Measurements from ENCODE around the gene ACSL3. TPM values are rescaled to one million over a fixed set of nuclear protein-coding genes. Genes with fewer than 3 reads are reported as not detected.

The ACSL3 gene
- total and polyA plus RNA-seq, 2 donors (not counting 1 experiment from before 2014, with no cell fraction given), result 6.7 to 46.0 TPM

DNA sequence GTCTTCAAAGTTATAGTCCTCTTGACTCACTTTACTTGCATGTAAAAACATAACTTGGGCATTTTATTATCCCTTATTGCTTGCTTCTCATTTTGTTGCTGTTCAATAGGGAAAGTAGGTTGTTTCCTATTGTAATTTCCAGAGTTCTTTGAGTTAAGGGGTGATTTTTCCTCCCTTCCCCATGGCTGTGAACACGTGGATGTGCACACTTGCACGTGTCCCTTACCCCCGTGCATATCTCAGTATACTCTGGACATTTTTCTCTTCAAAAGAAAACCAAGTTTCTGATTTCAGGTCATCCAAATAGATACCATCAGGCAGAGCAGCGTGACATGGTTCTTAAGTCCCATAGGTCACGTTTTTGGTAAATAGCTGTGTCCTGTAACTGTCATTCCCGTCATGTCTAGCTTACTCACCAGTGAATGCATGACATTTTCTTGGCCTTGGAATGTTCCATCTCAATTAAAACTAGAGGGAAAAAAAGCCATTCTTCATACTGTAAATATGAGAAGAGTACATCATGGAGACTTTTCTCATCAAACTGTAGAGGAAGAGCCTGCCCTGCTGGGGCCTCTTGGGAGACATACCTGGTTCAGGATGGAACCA is 107.8 kb downstream of the ACSL3 start:
- Mint-ChIP-seq H3K4me1 (no peaks in the 10 kb centered on the region), H3K27me3 (peaks cover 26% of the 10 kb centered on the region), H3K27ac (no peak overlapping the region), H3K4me3 (no peak overlapping the region), H3K9me3 (ENCODE audit: insufficient read depth) (no peaks in the 10 kb centered on the region)
- H3K27ac ChIP-seq (ENCODE audit: low read length in 2 of 2), result no peak overlapping the region
- no peaks in the 10 kb centered on the region for H3K79me2 ChIP-seq (ENCODE audit: control insufficient read depth, insufficient read depth, low read length)
- H3K9me3 ChIP-seq (ENCODE audit: control extremely low read depth in 1 of 3, control insufficient read depth in 2 of 3, insufficient read depth in 1 of 3, low read length in 2 of 3), result no peaks in the 10 kb centered on the region
- H4K20me1 ChIP-seq (ENCODE audit: control insufficient read depth, insufficient read depth, low read length, poor library complexity, severe bottlenecking), result no peaks in the 10 kb centered on the region
- ATAC-seq (ENCODE audit: low read depth), result no peak
- WGBS (ENCODE audit: insufficient coverage), result 90% methylated on average over 4 of the region's 6 CpGs
- DNase-seq, result no peak
- no peak overlapping the region for H2AFZ ChIP-seq (ENCODE audit: insufficient read depth, low read depth, low read length, poor library complexity, severe bottlenecking)
- peaks cover 0 to 14% (median 0%) of the 10 kb centered on the region in 4 experiments for H3K27me3 ChIP-seq (replicated peaks in 1 of 4; ENCODE audit: control extremely low read depth in 1 of 4, control insufficient read depth in 3 of 4, insufficient read depth in 4 of 4, low read length in 3 of 4)
- H3K4me1 ChIP-seq (ENCODE audit: control insufficient read depth in 2 of 2, insufficient read depth in 2 of 2, low read length in 2 of 2), result peaks cover 0 to 7% of the 10 kb centered on the region in 2 donors
- H3K4me2 ChIP-seq (replicated peaks; ENCODE audit: low read depth, low read length, poor library complexity, severe bottlenecking), result no peak overlapping the region
- ChIA-PET POLR2A (no interaction called here), CTCF (no interaction called here)
- intact Hi-C loops (cut with micrococcal nuclease), result no loop called here
- H3K4me3 ChIP-seq (ENCODE audit: control extremely low read depth in 1 of 5, extremely low read depth in 1 of 5, insufficient read depth in 1 of 5, low read depth in 2 of 5, low read length in 4 of 5), result no peak overlapping the region
- no peaks in the 10 kb centered on the region for H3K36me3 ChIP-seq (replicated peaks in 1 of 2; ENCODE audit: control extremely low read depth in 1 of 2, control insufficient read depth in 1 of 2, extremely low read depth in 1 of 2, insufficient read depth in 2 of 2, low read length in 1 of 2)
- no peak overlapping the region for H3K9ac ChIP-seq (ENCODE audit: low read length)
- TF ChIP-seq EZH2 (IDR thresholded peaks at IDR 0.05; ENCODE audit: borderline replicate concordance, insufficient read depth, low read depth, low read length, poor library complexity, severe bottlenecking), result no peak
- TF ChIP-seq, protein P1, sequence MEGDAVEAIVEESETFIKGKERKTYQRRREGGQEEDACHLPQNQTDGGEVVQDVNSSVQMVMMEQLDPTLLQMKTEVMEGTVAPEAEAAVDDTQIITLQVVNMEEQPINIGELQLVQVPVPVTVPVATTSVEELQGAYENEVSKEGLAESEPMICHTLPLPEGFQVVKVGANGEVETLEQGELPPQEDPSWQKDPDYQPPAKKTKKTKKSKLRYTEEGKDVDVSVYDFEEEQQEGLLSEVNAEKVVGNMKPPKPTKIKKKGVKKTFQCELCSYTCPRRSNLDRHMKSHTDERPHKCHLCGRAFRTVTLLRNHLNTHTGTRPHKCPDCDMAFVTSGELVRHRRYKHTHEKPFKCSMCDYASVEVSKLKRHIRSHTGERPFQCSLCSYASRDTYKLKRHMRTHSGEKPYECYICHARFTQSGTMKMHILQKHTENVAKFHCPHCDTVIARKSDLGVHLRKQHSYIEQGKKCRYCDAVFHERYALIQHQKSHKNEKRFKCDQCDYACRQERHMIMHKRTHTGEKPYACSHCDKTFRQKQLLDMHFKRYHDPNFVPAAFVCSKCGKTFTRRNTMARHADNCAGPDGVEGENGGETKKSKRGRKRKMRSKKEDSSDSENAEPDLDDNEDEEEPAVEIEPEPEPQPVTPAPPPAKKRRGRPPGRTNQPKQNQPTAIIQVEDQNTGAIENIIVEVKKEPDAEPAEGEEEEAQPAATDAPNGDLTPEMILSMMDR (IDR thresholded peaks at IDR 0.05), result no peak

DNA sequence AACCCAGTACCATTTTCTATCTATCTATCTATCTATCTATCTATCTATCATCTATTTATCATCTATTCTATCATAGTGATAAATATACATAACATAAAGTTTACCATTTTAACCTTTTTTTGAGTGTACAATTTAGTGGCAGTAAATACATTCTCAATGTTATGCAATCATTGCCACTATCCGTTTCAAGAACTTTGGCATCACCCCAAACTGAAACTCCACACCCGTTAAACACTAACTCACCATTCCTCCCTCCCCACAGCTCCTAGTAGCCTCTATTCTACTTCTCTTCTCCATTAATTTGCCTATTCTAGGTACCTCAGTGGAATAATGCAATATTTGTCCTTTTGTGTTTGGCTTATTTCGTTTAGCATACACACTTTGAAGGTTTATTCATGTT is 108.7 kb downstream of the ACSL3 start:
- no peaks in the 10 kb centered on the region for H3K36me3 ChIP-seq (replicated peaks in 1 of 2; ENCODE audit: control extremely low read depth in 1 of 2, control insufficient read depth in 1 of 2, extremely low read depth in 1 of 2, insufficient read depth in 2 of 2, low read length in 1 of 2)
- H3K27me3 ChIP-seq (replicated peaks in 1 of 4; ENCODE audit: control extremely low read depth in 1 of 4, control insufficient read depth in 3 of 4, insufficient read depth in 4 of 4, low read length in 3 of 4), result peaks cover 0 to 12% (median 0%) of the 10 kb centered on the region in 4 experiments
- no peak overlapping the region for H3K4me2 ChIP-seq (replicated peaks; ENCODE audit: low read depth, low read length, poor library complexity, severe bottlenecking)
- no peaks in the 10 kb centered on the region for H3K4me1 Mint-ChIP-seq
- no peak overlapping the region for H3K27ac ChIP-seq (ENCODE audit: low read length in 2 of 2)
- ChIA-PET CTCF (interaction anchor here (1.0 kb wide), 1 partner anchor 15 kb away, joined by 3 read pairs; no protein-coding TSS in a partner anchor), POLR2A (no interaction called here)
- WGBS (ENCODE audit: insufficient coverage), result 35% methylated on average over 2 of the region's 3 CpGs
- intact Hi-C loops (cut with micrococcal nuclease), result no loop called here
- DNase-seq (no peak), ATAC-seq (ENCODE audit: low read depth) (no peak)
- no peaks in the 10 kb centered on the region for H3K9me3 ChIP-seq (ENCODE audit: control extremely low read depth in 1 of 3, control insufficient read depth in 2 of 3, insufficient read depth in 1 of 3, low read length in 2 of 3)
- H3K4me3 ChIP-seq (ENCODE audit: control extremely low read depth in 1 of 5, extremely low read depth in 1 of 5, insufficient read depth in 1 of 5, low read depth in 2 of 5, low read length in 4 of 5), result no peak overlapping the region
- no peaks in the 10 kb centered on the region for H3K9me3 Mint-ChIP-seq (ENCODE audit: insufficient read depth)
- H4K20me1 ChIP-seq (ENCODE audit: control insufficient read depth, insufficient read depth, low read length, poor library complexity, severe bottlenecking), result no peaks in the 10 kb centered on the region
- no peaks in the 10 kb centered on the region for H3K79me2 ChIP-seq (ENCODE audit: control insufficient read depth, insufficient read depth, low read length)
- H3K27me3 Mint-ChIP-seq, result peaks cover 26% of the 10 kb centered on the region
- peaks cover 0 to 7% of the 10 kb centered on the region in 2 donors for H3K4me1 ChIP-seq (ENCODE audit: control insufficient read depth in 2 of 2, insufficient read depth in 2 of 2, low read length in 2 of 2)
- no peak overlapping the region for H2AFZ ChIP-seq (ENCODE audit: insufficient read depth, low read depth, low read length, poor library complexity, severe bottlenecking)
- TF ChIP-seq, protein P1 (IDR thresholded peaks at IDR 0.05), result no peak
- no peak for TF ChIP-seq EZH2 (IDR thresholded peaks at IDR 0.05; ENCODE audit: borderline replicate concordance, insufficient read depth, low read depth, low read length, poor library complexity, severe bottlenecking)
- no peak overlapping the region for H3K27ac Mint-ChIP-seq
- H3K9ac ChIP-seq (ENCODE audit: low read length), result no peak overlapping the region
- H3K4me3 Mint-ChIP-seq, result no peak overlapping the region
